ENCODE measurements around the gene TSN.

DNA sequence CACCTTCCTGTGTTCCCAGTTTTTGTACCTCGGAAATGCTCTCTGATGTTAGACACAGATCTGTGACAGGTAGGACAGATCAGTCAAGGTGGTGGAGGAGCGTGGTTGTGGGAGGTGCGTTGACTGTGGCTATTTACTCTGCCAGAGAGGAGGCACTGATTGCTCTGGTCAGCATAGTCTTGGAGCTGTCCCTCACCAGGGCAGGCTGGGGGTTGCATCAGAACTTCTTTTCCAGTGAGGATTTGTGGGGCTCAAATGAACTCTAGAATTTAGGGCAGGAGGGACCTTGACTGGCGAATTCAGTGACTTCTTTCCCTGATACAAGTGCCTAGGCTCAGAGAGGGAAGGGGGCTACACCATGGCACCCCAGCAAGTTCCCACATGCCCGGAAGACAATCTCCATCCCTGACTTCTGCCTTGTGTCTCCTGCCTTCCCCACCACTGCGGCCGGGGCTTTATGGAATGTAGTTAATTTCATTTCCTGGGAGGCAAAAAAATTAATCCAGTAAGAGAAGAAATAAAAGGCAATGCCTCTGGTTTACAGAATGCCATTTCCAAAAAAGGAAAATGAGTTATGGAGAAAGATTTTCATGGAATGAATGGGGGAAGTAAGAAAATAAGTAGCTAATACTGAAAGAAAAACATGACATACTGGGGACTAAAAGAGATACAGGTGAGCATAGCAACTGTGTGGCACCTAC, 44.8 kb upstream of the TSN start:
- TF ChIP-seq CTCF (IDR thresholded peaks at IDR 0.05) (no peak), POLR2A (IDR thresholded peaks at IDR 0.05) (no peak)
